SK-N-SH (cell line): ENCODE measurements around the gene CYP11A1. TPM values are rescaled to one million over a fixed set of nuclear protein-coding genes. Genes with fewer than 3 reads are reported as not detected.

ENCODE experiments used
- CTCF ChIA-PET: fragments of 300-600, 350-600 bp; formaldehyde crosslinking; extraction: SDS; loops from one replicate; lab custom pipeline; 2021; lab: Yijun Ruan, JAX
- POLR2A ChIA-PET: fragments of 350-600 bp; sonication (Branson Sonifier 250); formaldehyde crosslinking; extraction: SDS; loops from one replicate; lab custom pipeline; 2020; ENCODE audit warnings: antibody characterized with exemption, inconsistent platforms; lab: Yijun Ruan, JAX
- DNase-seq: peaks from one replicate; pipeline ENCODE4 v3.0.0; 2012
- H2AFZ ChIP-seq: fragments of 200-600 bp; sonication (generic); 2 replicates; pipeline ENCODE4 v1.8.1; 2016; ENCODE audit warnings: antibody characterized with exemption, mild to moderate bottlenecking, low read depth
- H3F3A ChIP-seq: fragments of 200-600 bp; sonication (generic); replicated peaks from 2 replicates; pipeline ENCODE3; 2016; ENCODE audit warnings: antibody characterized with exemption, mild to moderate bottlenecking; ENCODE audit not compliant: insufficient read depth
- H3K27ac ChIP-seq, 2 experiments: fragments of 200-500 bp in 1 of 2; fragments of 200-600 bp in 1 of 2; sonication (Bioruptor generic) in 1 of 2; sonication (generic), shearing (Covaris generic) in 1 of 2; 2 replicates each; pipeline versions ENCODE4 v1.5.1 to v1.6.1; 2014 to 2016; ENCODE audit warnings: low read depth in 2 of 2, inconsistent platforms in 1 of 2, low read length in 1 of 2, mild to moderate bottlenecking in 1 of 2, mixed read lengths in 1 of 2
- H3K27me3 ChIP-seq: fragments of 200-600 bp; sonication (generic), shearing (Covaris generic); 2 replicates; pipeline ENCODE4 v1.6.1; 2016; ENCODE audit warnings: mixed run types; ENCODE audit not compliant: insufficient read depth
- H3K36me3 ChIP-seq, 2 experiments: fragments of 200-500 bp in 1 of 2; fragments of 200-600 bp in 1 of 2; sonication (Bioruptor generic) in 1 of 2; sonication (generic) in 1 of 2; replicated peaks in 1 of 2; 2 replicates each; pipeline versions ENCODE3 to v1.5.1; 2014 to 2016; ENCODE audit warnings: low read length in 1 of 2, mild to moderate bottlenecking in 1 of 2; ENCODE audit not compliant: insufficient read depth in 2 of 2, control insufficient read depth in 1 of 2
- H3K4me1 ChIP-seq, 2 experiments: fragments of 200-500 bp in 1 of 2; fragments of 200-600 bp in 1 of 2; sonication (Bioruptor generic) in 1 of 2; sonication (generic), shearing (Covaris generic) in 1 of 2; 2 replicates each; pipeline versions ENCODE4 v1.5.1 to v1.6.1; 2014 to 2016; ENCODE audit warnings: low read depth in 1 of 2, low read length in 1 of 2, mixed run types in 1 of 2; ENCODE audit not compliant: insufficient read depth in 2 of 2, control insufficient read depth in 1 of 2
- H3K4me2 ChIP-seq: fragments of 200-600 bp; sonication (generic), shearing (Covaris generic); 2 replicates; pipeline ENCODE4 v1.6.1; 2017; ENCODE audit warnings: mixed run types
- H3K4me3 ChIP-seq, 2 experiments: fragments of 200-500 bp in 1 of 2; fragments of 200-600 bp in 1 of 2; sonication (Bioruptor generic) in 1 of 2; sonication (generic), shearing (Covaris generic) in 1 of 2; 2 replicates each; pipeline versions ENCODE4 v1.5.1 to v1.8.1; 2014 to 2016; ENCODE audit warnings: low read depth in 2 of 2, inconsistent platforms in 1 of 2, low read length in 1 of 2, mild to moderate bottlenecking in 1 of 2, mixed read lengths in 1 of 2, moderate library complexity in 1 of 2
- H3K79me2 ChIP-seq: fragments of 200-600 bp; sonication (generic); 2 replicates; pipeline ENCODE4 v1.8.1; 2017; ENCODE audit warnings: mild to moderate bottlenecking; ENCODE audit not compliant: insufficient read depth
- H3K9ac ChIP-seq: fragments of 200-600 bp; sonication (generic); 2 replicates; pipeline ENCODE4 v1.6.1; 2017; ENCODE audit warnings: mixed run types
- H3K9me2 ChIP-seq: fragments of 200-600 bp; sonication (generic); 2 replicates; pipeline ENCODE4 v1.6.1; 2017; ENCODE audit warnings: mixed run types
- H3K9me3 ChIP-seq: fragments of 200-600 bp; sonication (generic); 2 replicates; pipeline ENCODE4 v1.6.1; 2017; ENCODE audit warnings: mixed run types, mild to moderate bottlenecking, moderate library complexity
- H4K20me1 ChIP-seq: fragments of 200-600 bp; sonication (generic); 2 replicates; pipeline ENCODE4 v1.6.1; 2017; ENCODE audit warnings: mild to moderate bottlenecking, mixed run types; ENCODE audit not compliant: insufficient read depth
- CHD2 ChIP-seq: fragments of 150-350 bp; IDR thresholded peaks from 2 replicates; pipeline ENCODE4 v1.6.1; 2018; ENCODE audit warnings: low read length; ENCODE audit not compliant: partially characterized antibody
- ELF1 ChIP-seq: IDR thresholded peaks from 2 replicates; pipeline ENCODE4 v1.4.0; 2012
- EP300 ChIP-seq, 2 experiments: IDR thresholded peaks; 2 replicates each; pipeline versions ENCODE4 v1.4.0 to v1.6.1; 2012; ENCODE audit warnings: borderline replicate concordance in 1 of 2, low read depth in 1 of 2, low read length in 1 of 2
- FOXJ3 ChIP-seq: sonication (generic); formaldehyde crosslinking; IDR thresholded peaks from 2 replicates; pipeline ENCODE4 v1.5.1; 2020; ENCODE audit warnings: mild to moderate bottlenecking, missing genetic modification reagents
- GABPA ChIP-seq: IDR thresholded peaks from 2 replicates; pipeline ENCODE4 v1.4.0; 2012; ENCODE audit warnings: low read depth, mild to moderate bottlenecking
- GATA2 ChIP-seq: sonication (generic); formaldehyde crosslinking; IDR thresholded peaks from 2 replicates; pipeline ENCODE4 v1.5.0; 2020; ENCODE audit warnings: mild to moderate bottlenecking, missing genetic modification reagents
- JUND ChIP-seq: IDR thresholded peaks from 2 replicates; pipeline ENCODE4 v1.4.0; 2012
- MXI1 ChIP-seq: IDR thresholded peaks from 2 replicates; pipeline ENCODE4 v1.6.1; 2012; ENCODE audit warnings: mild to moderate bottlenecking, low read depth, low read length, improper control_type of control experiment
- NRF1 ChIP-seq: IDR thresholded peaks from 2 replicates; pipeline ENCODE4 v1.6.1; 2012; ENCODE audit warnings: low read depth, mild to moderate bottlenecking, low read length
- POLR2AphosphoS5 ChIP-seq: IDR thresholded peaks from 2 replicates; pipeline ENCODE4 v1.6.1; 2012; ENCODE audit warnings: low read depth, low read length
- RCOR1 ChIP-seq: fragments of 150-350 bp; IDR thresholded peaks from 2 replicates; pipeline ENCODE4 v1.6.1; 2017; ENCODE audit warnings: antibody characterized with exemption, low read length
- RFX5 ChIP-seq: IDR thresholded peaks from 2 replicates; pipeline ENCODE4 v1.6.1; 2012; ENCODE audit warnings: mild to moderate bottlenecking, improper control_type of control experiment, low read length
- SIN3A ChIP-seq: IDR thresholded peaks from 2 replicates; pipeline ENCODE4 v1.6.1; 2012; ENCODE audit warnings: low read depth, mild to moderate bottlenecking, low read length, moderate library complexity, borderline replicate concordance
- SMC3 ChIP-seq: IDR thresholded peaks from 2 replicates; pipeline ENCODE4 v1.6.1; 2012; ENCODE audit warnings: low read depth, low read length, improper control_type of control experiment
- TCF12 ChIP-seq: IDR thresholded peaks from 2 replicates; pipeline ENCODE4 v1.4.0; 2012
- TEAD4 ChIP-seq: IDR thresholded peaks from 2 replicates; pipeline ENCODE4 v1.4.0; 2012; ENCODE audit warnings: mild to moderate bottlenecking, borderline replicate concordance; ENCODE audit not compliant: insufficient read depth
- WGBS: methylation state at CpG from one replicate; pipeline ENCODE4 v1.1.6; 2017; ENCODE audit warnings: low lambda C conversion rate; 5-methylcytosine and 5-hydroxymethylcytosine counted together
- polyA plus RNA-seq, 3 experiments: library from polyadenylated mRNA; depleted of rRNA; stranded (reverse); fragments of >200 nt; gene quantifications; 2 replicates each; pipeline ENCODE4 v1.2.3, GENCODE V29; 2012
- TF ChIP-seq, protein P1 (sequence below): IDR thresholded peaks from 2 replicates; pipeline ENCODE4 v1.4.0; 2012; ENCODE audit warnings: low read depth, borderline replicate concordance
- TF ChIP-seq, protein P2 (sequence below): IDR thresholded peaks from 2 replicates; pipeline ENCODE4; 2012
- TF ChIP-seq, protein P3 (sequence below): fragments of 150-350 bp; IDR thresholded peaks from 2 replicates; pipeline ENCODE4 v1.6.1; 2017; ENCODE audit warnings: antibody characterized with exemption, low read length, low read depth, borderline replicate concordance
- TF ChIP-seq, protein P4 (sequence below): IDR thresholded peaks from 2 replicates; pipeline ENCODE4 v1.4.0; 2012; ENCODE audit warnings: low read depth
- TF ChIP-seq, protein P5 (sequence below): fragments of 200-600 bp; sonication (generic); IDR thresholded peaks from 2 replicates; pipeline ENCODE4 v1.6.1; 2017; ENCODE audit warnings: antibody characterized with exemption, mild to moderate bottlenecking, moderate library complexity

Gene CYP11A1
- polyA plus RNA-seq, 1 of the 3 experiments (the other 2 are of a cell fraction): 0.08 TPM

DNA sequence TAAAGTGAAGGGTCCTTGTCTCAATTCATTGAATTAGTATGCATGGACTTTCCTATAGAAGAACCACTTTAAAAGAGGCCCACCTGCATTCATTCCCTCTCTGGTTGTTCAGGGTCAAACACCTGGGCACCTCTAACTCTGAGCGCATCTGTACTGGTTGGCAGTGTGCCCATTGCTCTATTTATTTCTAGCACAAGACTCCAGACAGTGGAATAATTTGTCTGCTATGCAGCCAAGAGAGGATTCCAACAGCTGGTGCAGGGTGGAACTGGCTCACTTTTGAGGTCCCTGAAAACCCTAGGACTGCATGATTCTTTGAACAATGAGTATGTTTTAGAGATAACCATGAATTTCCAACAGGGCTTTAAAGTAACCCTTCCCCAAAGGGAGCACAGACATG, 73.4 kb downstream of the CYP11A1 start:
- H3K9me2 ChIP-seq: no peaks in the 10 kb centered on the region
- no peak overlapping the region for H2AFZ ChIP-seq
- DNase-seq: no peak
- no peaks in the 10 kb centered on the region for H3K27me3 ChIP-seq
- H3K79me2 ChIP-seq: no peaks in the 10 kb centered on the region
- WGBS: 11% methylated on average over 1 of the region's 1 CpG
- no peaks in the 10 kb centered on the region for H3K36me3 ChIP-seq
- CTCF ChIA-PET: interaction anchor here (1.0 to 7.1 kb wide), 5 partner anchors 7 to 160 kb away, joined by 3 to 55 read pairs (median 17); no protein-coding TSS in a partner anchor
- H3K4me1 ChIP-seq: peaks cover 5 to 70% of the 10 kb centered on the region in 2 experiments; a peak in 3 of 4 replicates
- no peak overlapping the region for H3K9ac ChIP-seq
- H3K4me2 ChIP-seq: no peak overlapping the region
- H3K27ac ChIP-seq: peak overlapping the region in 1 of 2 experiments; percentile 100; a peak in 3 of 4 replicates
- H4K20me1 ChIP-seq: no peaks in the 10 kb centered on the region
- POLR2A ChIA-PET: interaction anchor here (0.6 to 3.5 kb wide), 4 partner anchors 10 to 165 kb away, joined by 3 to 17 read pairs (median 4); partner anchors contain the start of gene ISLR2
- H3K9me3 ChIP-seq: no peaks in the 10 kb centered on the region
- peak; percentile 71 for TF ChIP-seq RCOR1
- no peak for TF ChIP-seq JUND
- TF ChIP-seq SMC3: no peak
- TF ChIP-seq EP300 (IDR thresholded peaks at IDR 0.05; ENCODE audit: borderline replicate concordance in 1 of 2, low read depth in 1 of 2, low read length in 1 of 2): peak in 1 of 2 experiments; percentile 30; a peak in 1 of 4 replicates
- no peak overlapping the region for H3K4me3 ChIP-seq
- peaks cover 4% of the 10 kb centered on the region for H3F3A ChIP-seq

DNA sequence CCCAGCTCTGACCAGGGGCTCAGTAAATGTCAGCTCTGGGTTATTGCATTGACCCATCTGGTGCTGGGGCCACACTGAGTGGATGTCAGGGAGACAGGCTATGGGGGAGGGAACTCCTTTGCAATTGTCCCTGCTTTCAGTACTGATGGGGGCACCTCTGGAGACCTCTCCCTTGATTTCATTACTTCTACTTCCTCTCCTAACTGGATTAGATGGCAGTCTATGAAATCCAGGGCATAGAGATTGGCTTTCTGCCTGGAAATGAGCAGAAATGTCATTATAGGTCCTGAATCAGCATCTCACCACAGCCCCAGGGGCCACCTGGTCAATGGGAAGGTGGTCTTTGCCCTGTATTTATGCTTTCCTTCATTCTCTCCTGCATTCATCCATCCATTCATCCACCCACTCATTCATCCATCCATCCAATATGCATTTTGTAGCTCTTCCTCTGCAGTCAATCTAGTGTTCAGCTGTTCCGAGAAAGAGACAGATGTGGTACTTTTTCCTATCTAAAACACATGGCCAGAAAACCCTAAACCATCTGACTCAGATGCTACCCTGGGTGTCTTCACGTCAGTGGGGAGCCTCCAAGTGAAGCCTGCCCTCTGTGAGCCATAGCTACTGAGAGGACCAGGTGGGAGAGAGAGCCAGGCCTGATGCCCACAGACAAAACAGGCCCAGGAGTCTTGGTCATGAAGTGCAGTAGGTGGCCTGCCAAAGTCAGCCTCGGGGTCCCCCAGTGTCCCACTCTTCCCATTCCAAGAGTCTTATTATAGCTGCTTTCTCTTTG, 74.2 kb downstream of the CYP11A1 start:
- peak; percentile 77 for DNase-seq
- POLR2A ChIA-PET: interaction anchor here (0.5 to 4.2 kb wide), 15 partner anchors 10 to 164 kb away, joined by 3 to 54 read pairs (median 5); partner anchors contain the start of genes ISLR2 and STRA6
- Histone ChIP-seq H3K4me1 (peaks cover 5 to 75% of the 10 kb centered on the region in 2 experiments; a peak in 3 of 4 replicates), H3K27ac (peak overlapping the region; percentile 40 to 100; a peak in 3 of 4 replicates), H3K9me3 (no peaks in the 10 kb centered on the region), H3K79me2 (no peaks in the 10 kb centered on the region), H3K36me3 (no peaks in the 10 kb centered on the region), H3K27me3 (no peaks in the 10 kb centered on the region), H4K20me1 (no peaks in the 10 kb centered on the region), H3K9me2 (no peaks in the 10 kb centered on the region), H3K4me2 (no peak overlapping the region), H3K4me3 (no peak overlapping the region), H3F3A (peaks cover 4% of the 10 kb centered on the region), H2AFZ (no peak overlapping the region), H3K9ac (no peak overlapping the region)
- CTCF ChIA-PET: interaction anchor here (1.0 to 7.1 kb wide), 12 partner anchors 8 to 167 kb away, joined by 3 to 55 read pairs (median 14); partner anchors contain the start of gene STRA6
- WGBS: 4% methylated on average over 3 of the region's 3 CpGs
- TF ChIP-seq, protein P1, sequence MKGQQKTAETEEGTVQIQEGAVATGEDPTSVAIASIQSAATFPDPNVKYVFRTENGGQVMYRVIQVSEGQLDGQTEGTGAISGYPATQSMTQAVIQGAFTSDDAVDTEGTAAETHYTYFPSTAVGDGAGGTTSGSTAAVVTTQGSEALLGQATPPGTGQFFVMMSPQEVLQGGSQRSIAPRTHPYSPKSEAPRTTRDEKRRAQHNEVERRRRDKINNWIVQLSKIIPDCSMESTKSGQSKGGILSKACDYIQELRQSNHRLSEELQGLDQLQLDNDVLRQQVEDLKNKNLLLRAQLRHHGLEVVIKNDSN: no peak
- TF ChIP-seq SMC3 (0 out of 2 replicates have a peak, but pooled peaks have one; percentile 10), JUND (no peak), NRF1 (no peak), POLR2AphosphoS5 (peak; percentile 31; the same call in 1 of the 2 replicates), MXI1 (peak; percentile 38), TCF12 (peak; percentile 67), RFX5 (peak; percentile 51; the same call in 1 of the 2 replicates), SIN3A (no peak), FOXJ3 (CRISPR knock-in tag) (peak; percentile 75), TEAD4 (no peak), GATA2 (CRISPR knock-in tag) (peak; percentile 83), CHD2 (peak; percentile 90), EP300 (IDR thresholded peaks at IDR 0.05; ENCODE audit: borderline replicate concordance in 1 of 2, low read depth in 1 of 2, low read length in 1 of 2) (peak; percentile 27 to 99; a peak in 2 of 4 replicates), ELF1 (no peak), GABPA (no peak)
- TF ChIP-seq, protein P2, sequence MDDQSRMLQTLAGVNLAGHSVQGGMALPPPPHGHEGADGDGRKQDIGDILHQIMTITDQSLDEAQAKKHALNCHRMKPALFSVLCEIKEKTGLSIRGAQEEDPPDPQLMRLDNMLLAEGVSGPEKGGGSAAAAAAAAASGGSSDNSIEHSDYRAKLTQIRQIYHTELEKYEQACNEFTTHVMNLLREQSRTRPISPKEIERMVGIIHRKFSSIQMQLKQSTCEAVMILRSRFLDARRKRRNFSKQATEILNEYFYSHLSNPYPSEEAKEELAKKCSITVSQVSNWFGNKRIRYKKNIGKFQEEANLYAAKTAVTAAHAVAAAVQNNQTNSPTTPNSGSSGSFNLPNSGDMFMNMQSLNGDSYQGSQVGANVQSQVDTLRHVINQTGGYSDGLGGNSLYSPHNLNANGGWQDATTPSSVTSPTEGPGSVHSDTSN: no peak
- TF ChIP-seq, protein P3, sequence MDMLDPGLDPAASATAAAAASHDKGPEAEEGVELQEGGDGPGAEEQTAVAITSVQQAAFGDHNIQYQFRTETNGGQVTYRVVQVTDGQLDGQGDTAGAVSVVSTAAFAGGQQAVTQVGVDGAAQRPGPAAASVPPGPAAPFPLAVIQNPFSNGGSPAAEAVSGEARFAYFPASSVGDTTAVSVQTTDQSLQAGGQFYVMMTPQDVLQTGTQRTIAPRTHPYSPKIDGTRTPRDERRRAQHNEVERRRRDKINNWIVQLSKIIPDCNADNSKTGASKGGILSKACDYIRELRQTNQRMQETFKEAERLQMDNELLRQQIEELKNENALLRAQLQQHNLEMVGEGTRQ: no peak
- TF ChIP-seq, protein P4, sequence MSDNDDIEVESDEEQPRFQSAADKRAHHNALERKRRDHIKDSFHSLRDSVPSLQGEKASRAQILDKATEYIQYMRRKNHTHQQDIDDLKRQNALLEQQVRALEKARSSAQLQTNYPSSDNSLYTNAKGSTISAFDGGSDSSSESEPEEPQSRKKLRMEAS: no peak
- TF ChIP-seq, protein P5, sequence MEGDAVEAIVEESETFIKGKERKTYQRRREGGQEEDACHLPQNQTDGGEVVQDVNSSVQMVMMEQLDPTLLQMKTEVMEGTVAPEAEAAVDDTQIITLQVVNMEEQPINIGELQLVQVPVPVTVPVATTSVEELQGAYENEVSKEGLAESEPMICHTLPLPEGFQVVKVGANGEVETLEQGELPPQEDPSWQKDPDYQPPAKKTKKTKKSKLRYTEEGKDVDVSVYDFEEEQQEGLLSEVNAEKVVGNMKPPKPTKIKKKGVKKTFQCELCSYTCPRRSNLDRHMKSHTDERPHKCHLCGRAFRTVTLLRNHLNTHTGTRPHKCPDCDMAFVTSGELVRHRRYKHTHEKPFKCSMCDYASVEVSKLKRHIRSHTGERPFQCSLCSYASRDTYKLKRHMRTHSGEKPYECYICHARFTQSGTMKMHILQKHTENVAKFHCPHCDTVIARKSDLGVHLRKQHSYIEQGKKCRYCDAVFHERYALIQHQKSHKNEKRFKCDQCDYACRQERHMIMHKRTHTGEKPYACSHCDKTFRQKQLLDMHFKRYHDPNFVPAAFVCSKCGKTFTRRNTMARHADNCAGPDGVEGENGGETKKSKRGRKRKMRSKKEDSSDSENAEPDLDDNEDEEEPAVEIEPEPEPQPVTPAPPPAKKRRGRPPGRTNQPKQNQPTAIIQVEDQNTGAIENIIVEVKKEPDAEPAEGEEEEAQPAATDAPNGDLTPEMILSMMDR: no peak
